ENCODE data around the gene ALLC.

DNA sequence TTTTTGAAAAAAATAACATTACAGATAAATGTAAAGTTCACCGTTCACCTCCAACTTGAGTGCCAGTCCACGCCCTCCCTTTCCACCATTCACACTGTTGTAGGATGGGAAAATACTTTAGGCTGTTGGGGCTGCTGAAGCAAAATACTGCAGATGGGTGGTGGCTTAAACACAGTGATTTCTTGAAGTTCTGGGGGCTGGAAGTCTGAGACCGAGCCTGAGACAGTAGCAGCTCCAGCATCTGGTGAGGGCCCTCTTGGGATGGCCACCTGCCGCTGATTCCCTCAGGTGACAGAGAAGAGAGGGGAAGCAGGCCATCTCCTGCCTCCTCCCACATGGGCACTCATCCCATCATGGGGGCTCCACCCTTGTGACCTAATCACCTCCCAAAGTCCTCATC, 17.7 kb downstream of the ALLC start:
- TF ChIP-seq, protein P1, sequence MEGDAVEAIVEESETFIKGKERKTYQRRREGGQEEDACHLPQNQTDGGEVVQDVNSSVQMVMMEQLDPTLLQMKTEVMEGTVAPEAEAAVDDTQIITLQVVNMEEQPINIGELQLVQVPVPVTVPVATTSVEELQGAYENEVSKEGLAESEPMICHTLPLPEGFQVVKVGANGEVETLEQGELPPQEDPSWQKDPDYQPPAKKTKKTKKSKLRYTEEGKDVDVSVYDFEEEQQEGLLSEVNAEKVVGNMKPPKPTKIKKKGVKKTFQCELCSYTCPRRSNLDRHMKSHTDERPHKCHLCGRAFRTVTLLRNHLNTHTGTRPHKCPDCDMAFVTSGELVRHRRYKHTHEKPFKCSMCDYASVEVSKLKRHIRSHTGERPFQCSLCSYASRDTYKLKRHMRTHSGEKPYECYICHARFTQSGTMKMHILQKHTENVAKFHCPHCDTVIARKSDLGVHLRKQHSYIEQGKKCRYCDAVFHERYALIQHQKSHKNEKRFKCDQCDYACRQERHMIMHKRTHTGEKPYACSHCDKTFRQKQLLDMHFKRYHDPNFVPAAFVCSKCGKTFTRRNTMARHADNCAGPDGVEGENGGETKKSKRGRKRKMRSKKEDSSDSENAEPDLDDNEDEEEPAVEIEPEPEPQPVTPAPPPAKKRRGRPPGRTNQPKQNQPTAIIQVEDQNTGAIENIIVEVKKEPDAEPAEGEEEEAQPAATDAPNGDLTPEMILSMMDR (IDR thresholded peaks at IDR 0.05) = no peak
- no peak for TF ChIP-seq POLR2AphosphoS5 (IDR thresholded peaks at IDR 0.05)
- TF ChIP-seq POLR2A (IDR thresholded peaks at IDR 0.05; ENCODE audit: low read depth) = no peak
- TF ChIP-seq EP300 (IDR thresholded peaks at IDR 0.05) = no peak
